Activated gamma-delta T cell treated with anti-CD3 and anti-CD28 coated beads, Interleukin-2, amount 50 U/mL, for 16 hours (primary cell): Measurements from ENCODE around the gene RAP1GAP2.
"Not testable (repeated sequence)": the region's sequence is repeated elsewhere in the genome, so short reads cannot be mapped to it uniquely, and the experiment has no call there.

Experiments used
- DNase-seq: peaks from one replicate; pipeline ENCODE4 v3.0.0-alpha.2; 2020; ENCODE audit warnings: low read depth

Gene RAP1GAP2

GRCh38 chr17:3043737-3044365, 247.6 kb downstream of the RAP1GAP2 start:
- DNase-seq = no peak

GRCh38 chr17:3046753-3047152, 250.5 kb downstream of the RAP1GAP2 start:
- DNase-seq = no peak

- peak; percentile 87 for DNase-seq
Measured at GRCh38 chr17:3048727-3049471, 252.7 kb downstream of the RAP1GAP2 start.

- no peak for DNase-seq
Measured at GRCh38 chr17:3049705-3050295, 253.6 kb downstream of the RAP1GAP2 start.

GRCh38 chr17:3054868-3055267, 258.6 kb downstream of the RAP1GAP2 start:
- not testable (repeated sequence) for DNase-seq

GRCh38 chr17:3062824-3063377, 266.7 kb downstream of the RAP1GAP2 start:
- not testable (repeated sequence) for DNase-seq

GRCh38 chr17:3063507-3063906, 267.3 kb downstream of the RAP1GAP2 start, which contains the start of gene OR1D5:
TSS of gene OR1D5 (minus strand) at chr17:3063607. CDS start at chr17:3063607, 0 bp downstream.
- DNase-seq = not testable (repeated sequence)

- not testable (repeated sequence) for DNase-seq
Measured at GRCh38 chr17:3065192-3065591, 269.0 kb downstream of the RAP1GAP2 start.

- not testable (repeated sequence) for DNase-seq
Measured at GRCh38 chr17:3073850-3074249, 277.6 kb downstream of the RAP1GAP2 start.
